ENCODE measurements around the gene SPNS3. TPM values are rescaled to one million over a fixed set of nuclear protein-coding genes. Genes with fewer than 3 reads are reported as not detected.

The SPNS3 gene
- total RNA-seq, 1 experiment from 2014 or later = not detected

GRCh38 chr17:4511199-4511932 lies 77.6 kb downstream of the SPNS3 start:
- CTCF ChIA-PET = no interaction called here
- H3K4me3 ChIP-seq (ENCODE audit: low read depth, low read length) = no peak overlapping the region
- H3K36me3 ChIP-seq (ENCODE audit: control insufficient read depth, insufficient read depth, low read length) = no peaks in the 10 kb centered on the region
- no peak for DNase-seq
- H3K4me3 Mint-ChIP-seq (ENCODE audit: unreplicated experiment) = no peak overlapping the region
- no peak overlapping the region for H3K27ac Mint-ChIP-seq (ENCODE audit: unreplicated experiment)
- TF ChIP-seq, protein P1, sequence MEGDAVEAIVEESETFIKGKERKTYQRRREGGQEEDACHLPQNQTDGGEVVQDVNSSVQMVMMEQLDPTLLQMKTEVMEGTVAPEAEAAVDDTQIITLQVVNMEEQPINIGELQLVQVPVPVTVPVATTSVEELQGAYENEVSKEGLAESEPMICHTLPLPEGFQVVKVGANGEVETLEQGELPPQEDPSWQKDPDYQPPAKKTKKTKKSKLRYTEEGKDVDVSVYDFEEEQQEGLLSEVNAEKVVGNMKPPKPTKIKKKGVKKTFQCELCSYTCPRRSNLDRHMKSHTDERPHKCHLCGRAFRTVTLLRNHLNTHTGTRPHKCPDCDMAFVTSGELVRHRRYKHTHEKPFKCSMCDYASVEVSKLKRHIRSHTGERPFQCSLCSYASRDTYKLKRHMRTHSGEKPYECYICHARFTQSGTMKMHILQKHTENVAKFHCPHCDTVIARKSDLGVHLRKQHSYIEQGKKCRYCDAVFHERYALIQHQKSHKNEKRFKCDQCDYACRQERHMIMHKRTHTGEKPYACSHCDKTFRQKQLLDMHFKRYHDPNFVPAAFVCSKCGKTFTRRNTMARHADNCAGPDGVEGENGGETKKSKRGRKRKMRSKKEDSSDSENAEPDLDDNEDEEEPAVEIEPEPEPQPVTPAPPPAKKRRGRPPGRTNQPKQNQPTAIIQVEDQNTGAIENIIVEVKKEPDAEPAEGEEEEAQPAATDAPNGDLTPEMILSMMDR (IDR thresholded peaks at IDR 0.05; ENCODE audit: insufficient read depth in 1 of 2, low read depth in 1 of 2, low read length in 1 of 2, severe bottlenecking in 1 of 2, unreplicated experiment in 1 of 2) = no peak
- H3K4me1 ChIP-seq = peaks cover 29% of the 10 kb centered on the region
- no peaks in the 10 kb centered on the region for H3K27me3 Mint-ChIP-seq (ENCODE audit: insufficient read depth, unreplicated experiment)
- intact Hi-C loops (cut with micrococcal nuclease; ENCODE audit: unreplicated experiment) = loop anchor here (10.0 kb wide), 1 partner anchor 57 kb away; no protein-coding TSS in a partner anchor
- H3K27me3 ChIP-seq (replicated peaks; ENCODE audit: control insufficient read depth, insufficient read depth, low read length) = no peaks in the 10 kb centered on the region
- no TSS peak for BruUV-seq (replicated peaks)
- POLR2A ChIA-PET = no interaction called here
- no peaks in the 10 kb centered on the region for H3K9me3 ChIP-seq
- H3K9me3 Mint-ChIP-seq (ENCODE audit: unreplicated experiment) = no peaks in the 10 kb centered on the region
- H3K4me1 Mint-ChIP-seq (ENCODE audit: low read depth, unreplicated experiment) = peaks cover 8% of the 10 kb centered on the region
- H3K36me3 Mint-ChIP-seq (ENCODE audit: insufficient read depth, unreplicated experiment) = no peaks in the 10 kb centered on the region

GRCh38 chr17:4512156-4513112 lies 78.7 kb downstream of the SPNS3 start:
- Mint-ChIP-seq H3K4me1 (ENCODE audit: low read depth, unreplicated experiment) (peaks cover 8% of the 10 kb centered on the region), H3K27me3 (ENCODE audit: insufficient read depth, unreplicated experiment) (no peaks in the 10 kb centered on the region), H3K27ac (ENCODE audit: unreplicated experiment) (peak overlapping the region; percentile 93), H3K9me3 (ENCODE audit: unreplicated experiment) (no peaks in the 10 kb centered on the region), H3K36me3 (ENCODE audit: insufficient read depth, unreplicated experiment) (no peaks in the 10 kb centered on the region), H3K4me3 (ENCODE audit: unreplicated experiment) (no peak overlapping the region)
- CTCF ChIA-PET = interaction anchor here (1.3 kb wide), 1 partner anchor 92 kb away, joined by 5 read pairs; no protein-coding TSS in a partner anchor
- TF ChIP-seq, protein P1 (IDR thresholded peaks at IDR 0.05; ENCODE audit: insufficient read depth in 1 of 2, low read depth in 1 of 2, low read length in 1 of 2, severe bottlenecking in 1 of 2, unreplicated experiment in 1 of 2) = no peak
- POLR2A ChIA-PET = no interaction called here
- Histone ChIP-seq H3K4me3 (ENCODE audit: low read depth, low read length) (no peak overlapping the region), H3K36me3 (ENCODE audit: control insufficient read depth, insufficient read depth, low read length) (no peaks in the 10 kb centered on the region), H3K27me3 (replicated peaks; ENCODE audit: control insufficient read depth, insufficient read depth, low read length) (no peaks in the 10 kb centered on the region), H3K9me3 (no peaks in the 10 kb centered on the region), H3K4me1 (peaks cover 29% of the 10 kb centered on the region)
- no TSS peak for BruUV-seq (replicated peaks)
- DNase-seq = no peak
- intact Hi-C loops (cut with micrococcal nuclease; ENCODE audit: unreplicated experiment) = loop anchor here (10.0 kb wide), 1 partner anchor 58 kb away; no protein-coding TSS in a partner anchor

Data from Caco-2 (cell line).